HepG2 (cell line): Measurements from ENCODE around the gene KIF25.

Source experiments
- CAMTA2 ChIP-seq: sonication (generic); formaldehyde crosslinking; IDR thresholded peaks from 2 replicates; pipeline ENCODE4 v1.4.0; 2020; ENCODE audit warnings: mild to moderate bottlenecking, missing genetic modification reagents, borderline replicate concordance
- KDM4B ChIP-seq: sonication (generic); formaldehyde crosslinking; IDR thresholded peaks from 2 replicates; pipeline ENCODE4 v1.4.0; 2020; ENCODE audit warnings: missing genetic modification reagents
- RAD21 ChIP-seq: fragments of 450-650 bp; formaldehyde crosslinking; IDR thresholded peaks from 2 replicates; pipeline ENCODE4 v1.5.0; 2020; ENCODE audit warnings: mild to moderate bottlenecking
- RFX5 ChIP-seq: IDR thresholded peaks from 2 replicates; pipeline ENCODE4 v1.6.1; 2011; ENCODE audit warnings: low read depth, low read length, improper control_type of control experiment
- SPEN ChIP-seq: sonication (generic); formaldehyde crosslinking; IDR thresholded peaks from 2 replicates; pipeline ENCODE4 v1.5.1; 2020; ENCODE audit warnings: low read depth, mild to moderate bottlenecking, missing genetic modification reagents
- TF ChIP-seq, protein P1 (sequence below): sonication (generic); formaldehyde crosslinking; IDR thresholded peaks from 2 replicates; pipeline ENCODE4 v1.9.0; 2022; ENCODE audit warnings: missing genetic modification reagents, mild to moderate bottlenecking, borderline replicate concordance
- TF ChIP-seq, protein P2 (sequence below): sonication (generic); formaldehyde crosslinking; IDR thresholded peaks from 2 replicates; pipeline ENCODE4 v1.4.0; 2020; ENCODE audit warnings: missing genetic modification reagents, mild to moderate bottlenecking, borderline replicate concordance

DNA sequence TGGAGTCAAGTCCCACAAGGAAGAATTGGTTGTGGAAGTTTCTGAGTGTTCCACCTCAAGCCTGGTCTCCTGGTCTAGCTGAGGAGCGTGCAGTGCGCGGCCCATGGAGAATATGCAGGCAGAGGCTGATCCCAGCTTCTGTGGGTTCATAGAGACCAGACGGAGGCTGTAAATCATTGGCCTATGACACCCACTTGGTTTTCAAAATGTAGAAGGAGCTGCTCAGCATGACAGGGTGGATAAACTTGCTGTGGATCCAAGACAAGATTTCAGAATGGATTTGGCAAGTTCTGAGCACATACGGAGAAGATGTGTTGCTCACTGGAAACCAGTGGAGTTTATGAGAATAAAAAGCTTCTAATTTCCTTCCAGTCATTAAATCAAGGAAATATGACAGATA lies 744 bp downstream of the KIF25 start:
- TF ChIP-seq CAMTA2 (CRISPR knock-in tag) (no peak), KDM4B (CRISPR knock-in tag) (no peak), RAD21 (CRISPR knock-in tag) (no peak), RFX5 (no peak), SPEN (CRISPR knock-in tag) (no peak)
- TF ChIP-seq, protein P1, sequence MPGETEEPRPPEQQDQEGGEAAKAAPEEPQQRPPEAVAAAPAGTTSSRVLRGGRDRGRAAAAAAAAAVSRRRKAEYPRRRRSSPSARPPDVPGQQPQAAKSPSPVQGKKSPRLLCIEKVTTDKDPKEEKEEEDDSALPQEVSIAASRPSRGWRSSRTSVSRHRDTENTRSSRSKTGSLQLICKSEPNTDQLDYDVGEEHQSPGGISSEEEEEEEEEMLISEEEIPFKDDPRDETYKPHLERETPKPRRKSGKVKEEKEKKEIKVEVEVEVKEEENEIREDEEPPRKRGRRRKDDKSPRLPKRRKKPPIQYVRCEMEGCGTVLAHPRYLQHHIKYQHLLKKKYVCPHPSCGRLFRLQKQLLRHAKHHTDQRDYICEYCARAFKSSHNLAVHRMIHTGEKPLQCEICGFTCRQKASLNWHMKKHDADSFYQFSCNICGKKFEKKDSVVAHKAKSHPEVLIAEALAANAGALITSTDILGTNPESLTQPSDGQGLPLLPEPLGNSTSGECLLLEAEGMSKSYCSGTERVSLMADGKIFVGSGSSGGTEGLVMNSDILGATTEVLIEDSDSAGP = no peak
- TF ChIP-seq, protein P2, sequence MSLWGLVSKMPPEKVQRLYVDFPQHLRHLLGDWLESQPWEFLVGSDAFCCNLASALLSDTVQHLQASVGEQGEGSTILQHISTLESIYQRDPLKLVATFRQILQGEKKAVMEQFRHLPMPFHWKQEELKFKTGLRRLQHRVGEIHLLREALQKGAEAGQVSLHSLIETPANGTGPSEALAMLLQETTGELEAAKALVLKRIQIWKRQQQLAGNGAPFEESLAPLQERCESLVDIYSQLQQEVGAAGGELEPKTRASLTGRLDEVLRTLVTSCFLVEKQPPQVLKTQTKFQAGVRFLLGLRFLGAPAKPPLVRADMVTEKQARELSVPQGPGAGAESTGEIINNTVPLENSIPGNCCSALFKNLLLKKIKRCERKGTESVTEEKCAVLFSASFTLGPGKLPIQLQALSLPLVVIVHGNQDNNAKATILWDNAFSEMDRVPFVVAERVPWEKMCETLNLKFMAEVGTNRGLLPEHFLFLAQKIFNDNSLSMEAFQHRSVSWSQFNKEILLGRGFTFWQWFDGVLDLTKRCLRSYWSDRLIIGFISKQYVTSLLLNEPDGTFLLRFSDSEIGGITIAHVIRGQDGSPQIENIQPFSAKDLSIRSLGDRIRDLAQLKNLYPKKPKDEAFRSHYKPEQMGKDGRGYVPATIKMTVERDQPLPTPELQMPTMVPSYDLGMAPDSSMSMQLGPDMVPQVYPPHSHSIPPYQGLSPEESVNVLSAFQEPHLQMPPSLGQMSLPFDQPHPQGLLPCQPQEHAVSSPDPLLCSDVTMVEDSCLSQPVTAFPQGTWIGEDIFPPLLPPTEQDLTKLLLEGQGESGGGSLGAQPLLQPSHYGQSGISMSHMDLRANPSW (CRISPR knock-in tag) = no peak
